SH-SY5Y (cell line): ENCODE results near the gene BCAN.

Source experiments
- GATA2 ChIP-seq: IDR thresholded peaks from 2 replicates; pipeline ENCODE4 v1.6.1; 2011; ENCODE audit warnings: mild to moderate bottlenecking, low read depth, low read length
- GATA3 ChIP-seq: IDR thresholded peaks from 2 replicates; pipeline ENCODE4 v1.6.1; 2011; ENCODE audit warnings: low read depth, mild to moderate bottlenecking, low read length, moderate library complexity

The BCAN gene

DNA sequence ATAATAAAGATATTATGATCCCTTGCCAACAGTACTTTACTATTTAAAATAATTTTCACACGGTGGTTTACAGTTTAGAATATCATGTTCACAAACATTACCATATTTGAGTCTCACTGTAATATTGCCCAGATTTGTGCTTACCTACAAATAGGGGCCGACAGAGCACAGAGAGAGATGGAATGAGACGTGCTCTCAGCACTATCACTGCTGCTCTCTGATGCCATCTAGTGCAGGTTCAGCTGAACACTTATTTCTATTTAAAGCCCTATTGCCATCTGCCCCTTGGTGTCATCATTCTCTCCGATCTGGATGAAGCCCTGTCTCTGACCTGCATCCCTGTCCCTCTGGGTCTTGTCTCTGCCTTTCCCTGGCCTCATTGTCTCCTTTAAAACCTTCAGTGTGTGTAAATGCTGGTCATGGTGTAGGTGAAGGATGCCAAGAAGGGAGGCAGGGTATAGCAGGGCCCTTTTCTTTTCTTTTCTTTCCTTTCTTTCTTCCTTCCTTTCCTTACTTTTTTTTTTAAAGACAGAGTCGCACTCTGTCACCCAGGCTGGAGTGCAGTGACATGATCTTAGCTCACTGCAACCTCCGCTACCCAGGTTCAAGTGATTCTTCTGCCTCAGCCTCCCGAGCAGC is 33.8 kb upstream of the BCAN start:
- TF ChIP-seq GATA3 = no peak
- peak; percentile 18; the same call in 1 of the 2 replicates for TF ChIP-seq GATA2

DNA sequence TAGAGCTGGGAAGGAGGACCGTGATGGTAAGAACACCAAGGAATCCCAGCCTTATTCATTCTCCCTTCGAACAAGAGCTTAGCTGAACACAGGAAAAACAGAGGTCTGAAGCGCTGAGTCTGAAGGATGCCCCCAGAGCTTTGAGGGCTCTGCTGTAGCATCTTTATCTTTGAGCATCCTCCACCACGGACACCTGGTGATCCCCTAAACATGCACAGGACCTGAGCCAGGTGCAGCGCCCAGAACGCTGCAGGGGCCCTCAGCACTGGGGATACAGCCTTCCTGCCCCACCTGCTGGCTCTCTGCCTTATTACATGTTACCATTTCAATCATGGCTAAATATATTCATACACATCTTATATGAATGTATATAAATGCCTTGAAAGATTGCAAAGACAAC is 32.9 kb upstream of the BCAN start:
- TF ChIP-seq GATA3 = no peak
- TF ChIP-seq GATA2 = no peak

DNA sequence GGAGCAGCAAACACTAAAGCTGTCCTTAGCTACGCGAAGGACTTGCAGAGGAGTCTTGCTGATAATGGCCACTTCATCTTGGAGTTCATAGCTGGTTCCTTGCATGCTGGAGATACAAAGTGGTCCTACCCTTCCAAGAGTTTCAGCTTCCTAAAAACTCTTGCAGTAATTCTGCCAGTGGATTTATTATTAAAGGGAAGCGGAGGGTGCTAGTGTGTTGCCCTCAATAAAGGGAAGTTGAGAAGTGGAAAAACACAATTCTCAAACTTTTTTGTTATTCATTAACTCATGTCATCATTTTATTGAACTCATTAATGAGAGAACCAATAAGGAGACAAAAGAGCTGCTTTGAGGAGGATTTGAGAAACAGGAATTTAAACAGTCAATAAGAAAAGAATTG is 29.3 kb upstream of the BCAN start:
- no peak for TF ChIP-seq GATA3
- TF ChIP-seq GATA2 = no peak

DNA sequence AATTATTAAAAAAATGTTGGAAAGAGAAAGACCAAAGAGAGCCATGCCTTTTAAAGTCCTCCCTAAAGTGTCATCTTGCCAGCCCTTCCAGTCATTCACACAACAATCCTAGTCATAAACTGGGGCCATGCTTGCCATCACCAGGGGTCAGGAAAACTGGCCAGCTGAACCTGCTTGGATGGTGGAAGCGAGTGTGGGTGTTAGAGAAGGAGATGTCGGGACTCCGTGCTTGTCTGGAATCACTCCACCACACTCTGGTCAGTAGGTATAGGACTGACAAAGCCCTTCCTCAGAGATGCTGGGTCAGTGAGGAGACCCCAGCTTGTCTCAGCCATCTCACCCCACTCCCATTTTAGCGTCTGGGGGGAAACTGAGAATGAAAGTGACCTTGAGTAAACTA is 26.0 kb upstream of the BCAN start:
- TF ChIP-seq GATA3 (no peak), GATA2 (no peak)

DNA sequence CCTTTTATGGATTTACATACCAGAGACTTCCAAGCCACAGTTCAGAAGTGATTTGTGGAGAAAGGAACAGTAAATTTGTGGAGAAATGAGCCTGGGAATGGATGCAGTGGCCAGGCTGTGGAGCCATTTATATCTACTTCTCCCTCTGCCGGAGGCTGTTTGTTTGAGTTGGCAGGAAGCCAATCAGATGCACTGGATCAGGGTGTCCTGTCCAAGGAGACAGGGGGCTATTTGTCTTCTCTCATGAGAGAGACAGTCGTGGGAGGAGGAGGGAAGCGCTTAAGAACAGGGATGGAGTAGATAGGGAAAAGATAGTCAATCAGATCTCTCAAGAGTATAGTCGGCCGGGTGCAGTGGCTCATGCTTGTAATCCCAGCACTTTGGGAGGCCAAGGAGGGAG is 25.5 kb upstream of the BCAN start:
- peak; percentile 99 for TF ChIP-seq GATA2
- peak; percentile 98 for TF ChIP-seq GATA3

DNA sequence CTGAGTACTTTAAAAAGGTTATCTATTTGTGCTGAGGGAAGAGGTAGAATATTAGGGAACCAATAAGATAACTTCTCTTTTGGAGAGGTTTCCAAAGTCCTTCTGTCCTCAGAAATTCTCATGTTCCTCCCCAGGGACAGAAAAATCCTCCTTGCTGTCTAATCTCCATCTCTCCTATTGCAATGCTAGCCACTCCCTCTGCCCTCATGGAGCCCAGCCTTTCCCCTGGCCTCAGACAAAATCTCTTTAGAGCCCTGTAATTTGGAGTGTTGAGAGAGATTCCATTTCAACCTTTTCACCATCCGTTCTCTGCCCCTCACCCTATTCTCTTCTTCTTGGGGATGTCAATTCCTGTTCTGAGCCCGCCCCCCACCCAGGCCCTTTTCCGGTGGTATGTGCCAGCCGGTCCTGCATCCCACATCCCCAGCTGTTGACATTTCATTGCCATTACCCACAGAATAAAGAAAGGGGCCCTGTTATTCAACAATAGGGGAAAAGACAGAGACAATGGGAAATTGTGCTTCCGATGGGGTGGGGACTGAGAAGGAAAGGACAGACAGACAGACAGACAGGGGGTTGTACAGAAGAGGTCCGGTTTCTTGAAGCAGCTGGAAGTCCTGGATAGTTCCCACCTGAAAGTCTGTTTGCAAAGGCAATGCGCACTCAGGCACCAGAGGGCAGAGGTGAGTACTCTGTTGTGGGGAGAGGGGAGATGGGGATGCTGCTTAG is 22.9 kb upstream of the BCAN start, which contains the start of gene HAPLN2:
Gene HAPLN2 (plus strand): TSS at position 563 of the 729 bp plus-strand sequence. CDS start 4,076 bp downstream, outside the sequence.
- TF ChIP-seq GATA3 (no peak), GATA2 (no peak)

DNA sequence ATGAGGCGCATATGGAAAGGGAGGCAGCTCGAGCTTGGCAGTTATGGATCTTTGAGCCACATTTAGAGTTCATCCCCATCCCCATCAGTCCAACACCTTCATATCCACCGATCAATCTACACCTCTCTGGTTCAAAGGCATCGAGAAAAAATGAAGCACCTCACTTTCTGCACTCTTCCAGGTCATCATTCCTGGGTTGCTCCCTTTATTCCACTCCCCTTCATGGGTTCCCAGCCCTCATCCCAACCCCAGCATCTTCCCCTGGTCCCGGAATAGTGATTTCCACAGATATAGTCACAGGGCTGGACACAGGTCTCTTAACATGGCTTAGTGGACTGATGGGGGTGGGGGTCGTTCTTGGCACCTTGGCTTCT is 22.3 kb upstream of the BCAN start:
- TF ChIP-seq GATA3 = no peak
- no peak for TF ChIP-seq GATA2

DNA sequence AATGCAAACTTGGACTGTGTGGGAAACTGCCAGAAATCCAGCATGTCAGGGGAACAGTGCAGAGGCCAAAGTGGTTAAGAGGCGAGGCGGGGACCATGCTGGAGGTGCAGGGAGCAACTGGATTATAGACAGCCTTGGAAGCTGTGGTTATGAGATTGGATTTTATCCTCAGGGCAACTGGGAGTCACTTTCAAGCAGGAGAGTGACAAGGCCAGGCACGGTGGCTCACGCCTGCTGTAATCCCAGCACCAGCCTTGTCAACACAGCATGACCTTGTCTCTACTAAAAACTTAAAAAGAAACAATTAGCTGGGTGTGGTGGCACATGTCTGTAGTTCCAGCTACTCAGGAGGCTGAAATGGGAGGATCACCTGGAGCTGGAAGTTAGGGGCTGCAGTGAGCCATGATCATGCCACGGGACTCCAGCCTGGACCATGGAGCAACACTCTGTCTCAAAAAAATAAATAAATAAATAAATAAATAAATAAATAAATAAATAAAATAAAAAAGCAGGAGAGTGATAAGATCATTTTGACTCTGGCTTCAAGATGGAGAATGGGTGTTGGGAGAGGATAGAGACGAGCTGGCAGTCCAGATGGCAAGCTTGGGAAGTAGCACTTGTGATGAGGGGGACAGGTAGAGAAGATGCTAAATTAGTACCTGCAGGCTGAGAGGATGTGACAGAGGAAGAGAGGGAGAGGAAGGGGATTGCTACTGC is 19.2 kb upstream of the BCAN start:
- no peak for TF ChIP-seq GATA2
- TF ChIP-seq GATA3 = no peak

DNA sequence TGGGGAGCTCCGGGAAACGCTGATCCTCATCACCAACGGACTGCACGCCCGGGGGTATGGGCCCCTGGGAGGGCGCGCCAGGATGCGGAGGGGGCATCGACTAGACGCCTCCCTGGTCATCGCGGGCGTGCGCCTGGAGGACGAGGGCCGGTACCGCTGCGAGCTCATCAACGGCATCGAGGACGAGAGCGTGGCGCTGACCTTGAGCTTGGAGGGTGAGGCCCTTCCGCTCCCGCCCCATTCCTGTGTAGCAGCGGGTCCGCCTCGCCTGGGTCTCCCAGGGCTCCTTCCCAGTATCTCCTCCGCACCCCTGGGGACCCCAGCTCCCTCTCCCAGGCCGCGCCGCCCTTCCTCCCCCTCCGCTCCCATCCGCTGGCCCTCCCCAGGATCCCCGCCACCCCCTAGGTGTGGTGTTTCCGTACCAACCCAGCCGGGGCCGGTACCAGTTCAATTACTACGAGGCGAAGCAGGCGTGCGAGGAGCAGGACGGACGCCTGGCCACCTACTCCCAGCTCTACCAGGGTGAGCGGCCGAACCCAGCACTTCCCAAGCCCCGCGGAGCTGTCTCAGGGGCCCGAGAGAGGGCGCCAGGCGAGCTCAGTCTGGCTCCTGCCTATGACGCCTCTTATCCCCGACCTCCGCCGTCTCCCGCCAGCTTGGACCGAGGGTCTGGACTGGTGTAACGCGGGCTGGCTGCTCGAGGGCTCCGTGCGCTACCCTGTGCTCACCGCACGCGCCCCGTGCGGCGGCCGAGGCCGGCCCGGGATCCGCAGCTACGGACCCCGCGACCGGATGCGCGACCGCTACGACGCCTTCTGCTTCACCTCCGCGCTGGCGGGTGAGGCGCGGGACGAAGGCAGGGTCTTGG is 17.7 kb upstream of the BCAN start:
- TF ChIP-seq GATA2 (no peak), GATA3 (no peak)

DNA sequence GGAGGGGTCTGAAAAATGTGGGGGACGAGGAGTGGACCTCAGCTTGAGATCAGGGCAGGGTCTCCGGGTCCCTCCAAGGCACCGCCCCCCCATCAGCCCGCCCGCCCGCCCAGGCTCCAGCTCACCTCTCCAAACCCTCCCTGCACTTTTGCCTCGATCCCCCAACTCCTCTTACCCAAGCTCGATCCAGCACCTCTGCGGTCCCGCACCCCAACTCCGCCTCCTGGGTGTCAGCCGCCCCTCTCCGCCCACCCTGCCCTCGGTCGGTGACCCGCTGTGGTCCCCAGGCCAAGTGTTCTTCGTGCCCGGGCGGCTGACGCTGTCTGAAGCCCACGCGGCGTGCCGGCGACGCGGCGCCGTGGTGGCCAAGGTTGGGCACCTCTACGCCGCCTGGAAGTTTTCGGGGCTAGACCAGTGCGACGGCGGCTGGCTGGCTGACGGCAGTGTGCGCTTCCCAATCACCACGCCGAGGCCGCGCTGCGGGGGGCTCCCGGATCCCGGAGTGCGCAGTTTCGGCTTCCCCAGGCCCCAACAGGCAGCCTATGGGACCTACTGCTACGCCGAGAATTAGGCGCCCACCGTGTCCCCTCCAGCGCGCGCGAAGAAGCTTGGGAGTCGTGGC is 17.0 kb upstream of the BCAN start:
- TF ChIP-seq GATA3 (no peak), GATA2 (no peak)

DNA sequence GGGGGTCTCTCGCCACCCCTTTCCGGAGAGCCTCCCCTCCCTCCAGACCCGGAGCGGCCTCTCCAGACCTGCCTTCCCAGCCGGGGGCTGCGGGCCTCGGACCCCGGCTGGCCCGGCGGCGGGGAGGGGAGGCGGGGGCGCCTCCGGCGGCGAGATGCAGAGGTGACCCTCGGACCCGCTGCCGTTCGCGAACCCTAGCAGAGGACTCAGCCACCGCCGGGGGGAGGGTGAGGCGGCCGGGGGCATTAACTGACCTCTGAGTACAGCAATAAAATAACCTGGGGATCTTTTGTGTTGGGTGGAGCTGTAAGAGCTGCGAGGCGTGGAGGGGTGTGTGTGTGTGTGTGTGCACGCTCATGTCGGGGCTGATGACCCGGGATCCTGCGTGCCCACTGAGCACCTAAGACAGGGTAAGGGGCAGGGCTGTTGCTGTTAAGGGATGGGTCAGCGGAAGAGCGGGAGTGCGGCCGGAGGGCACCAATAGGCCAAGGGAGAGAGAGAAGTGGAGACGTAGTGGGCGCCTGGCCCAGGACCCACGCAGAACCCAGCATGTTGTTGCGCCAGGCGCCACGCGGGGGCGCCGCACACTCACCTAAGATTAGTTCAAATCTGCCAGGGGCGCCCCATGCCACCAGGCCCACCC is 16.4 kb upstream of the BCAN start:
- TF ChIP-seq GATA3 = no peak
- no peak for TF ChIP-seq GATA2

DNA sequence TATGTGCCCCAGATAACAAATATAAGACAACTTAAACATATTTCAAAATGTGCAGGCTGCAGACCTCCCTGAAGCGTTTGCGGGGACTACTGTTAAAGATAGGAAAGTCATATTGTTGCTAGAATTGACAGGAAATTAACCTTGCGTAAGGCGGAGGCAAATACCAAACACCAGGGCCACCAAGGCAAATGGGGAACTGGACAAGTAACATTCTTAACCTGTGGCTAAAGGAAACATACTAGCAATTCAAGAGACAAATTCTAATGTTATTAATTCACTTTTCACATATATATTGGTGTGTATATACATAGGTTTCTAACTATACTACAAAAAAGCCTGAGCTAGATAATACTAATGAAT is 15.9 kb upstream of the BCAN start:
- TF ChIP-seq GATA2 (no peak), GATA3 (no peak)

DNA sequence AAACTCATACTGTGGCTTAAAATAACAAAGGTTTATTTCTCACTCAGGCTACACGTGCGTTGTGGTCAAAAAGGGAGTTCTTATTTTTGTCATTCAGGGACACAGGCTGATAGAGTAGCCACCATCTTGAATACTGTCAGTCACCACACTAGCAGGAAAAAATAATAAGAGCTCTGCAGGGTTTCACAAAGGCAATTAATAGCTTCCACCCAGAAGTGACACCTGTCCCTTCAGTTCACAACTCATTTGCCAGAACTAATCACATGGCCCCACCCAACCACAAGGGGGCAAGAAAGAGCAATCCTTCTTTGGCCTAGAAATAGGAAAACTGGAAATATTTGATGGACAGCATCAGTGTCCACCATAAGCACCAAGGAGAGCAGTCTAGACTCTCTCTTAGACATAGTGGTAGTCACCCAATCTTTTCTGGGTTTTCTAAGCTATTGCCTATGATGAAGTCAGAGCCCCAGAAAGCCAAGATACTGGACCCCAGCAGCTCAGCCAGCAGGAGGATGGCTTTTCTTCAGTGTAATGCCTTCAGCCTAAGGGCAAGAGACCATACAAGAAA is 14.5 kb upstream of the BCAN start:
- no peak for TF ChIP-seq GATA2
- TF ChIP-seq GATA3 = no peak
